Right renal cortex interstitium (tissue), 3 donors: ENCODE data around the gene SMCO4. TPM values are rescaled to one million over a fixed set of nuclear protein-coding genes. Genes with fewer than 3 reads are reported as not detected.

Source experiments
- DNase-seq, 3 donors: peaks; one replicate each; pipeline ENCODE4 v3.0.0-alpha.2; 2013; ENCODE audit warnings: low read depth in 3 of 3, low spot score in 2 of 3
- polyA plus RNA-seq, 3 donors: library from polyadenylated mRNA; unstranded; fragments of 120-200 nt; gene quantifications; one replicate each; pipeline ENCODE4 v1.2.1, GENCODE V29; 2013; ENCODE audit not compliant: insufficient read length in 3 of 3

The SMCO4 gene
- polyA plus RNA-seq, 3 donors: 13.5 to 14.8 (median 14.5) TPM

DNA sequence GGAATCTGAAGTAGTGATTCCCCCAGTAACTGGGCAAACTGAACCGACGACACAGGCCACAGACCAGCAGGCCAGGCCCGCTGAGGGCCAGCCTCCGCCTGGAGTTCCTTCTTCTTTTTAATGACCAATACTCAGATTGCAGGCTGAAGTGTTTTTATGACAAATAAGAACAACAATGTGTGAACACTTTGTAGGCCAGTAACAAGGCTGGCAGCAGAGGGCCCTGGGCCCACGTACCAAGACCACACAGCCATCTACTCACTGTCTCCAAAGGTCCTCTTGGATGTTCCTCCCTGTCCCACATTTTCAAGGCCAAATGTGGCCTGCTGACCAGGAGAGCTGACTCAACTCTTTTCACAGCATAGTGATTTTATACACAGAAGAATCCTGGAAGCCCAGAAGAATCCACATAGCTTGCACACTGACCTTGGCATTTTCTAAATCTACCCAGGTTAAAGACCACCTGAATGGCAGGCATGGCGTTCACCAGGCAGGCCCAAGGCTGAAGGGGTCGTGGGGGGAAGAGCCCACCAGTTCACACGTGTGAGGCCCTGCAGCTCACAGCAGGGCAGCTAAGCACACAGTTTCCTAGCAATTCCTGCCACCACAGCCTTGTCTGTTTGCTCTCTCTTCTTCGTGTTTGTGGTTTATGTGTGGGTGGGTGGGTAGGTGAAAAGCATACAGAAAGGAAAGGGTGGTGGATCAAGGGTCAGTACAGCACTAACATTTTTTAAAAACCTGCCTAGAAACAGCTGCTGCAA lies 13.3 kb downstream of the SMCO4 start:
- no peak for DNase-seq

DNA sequence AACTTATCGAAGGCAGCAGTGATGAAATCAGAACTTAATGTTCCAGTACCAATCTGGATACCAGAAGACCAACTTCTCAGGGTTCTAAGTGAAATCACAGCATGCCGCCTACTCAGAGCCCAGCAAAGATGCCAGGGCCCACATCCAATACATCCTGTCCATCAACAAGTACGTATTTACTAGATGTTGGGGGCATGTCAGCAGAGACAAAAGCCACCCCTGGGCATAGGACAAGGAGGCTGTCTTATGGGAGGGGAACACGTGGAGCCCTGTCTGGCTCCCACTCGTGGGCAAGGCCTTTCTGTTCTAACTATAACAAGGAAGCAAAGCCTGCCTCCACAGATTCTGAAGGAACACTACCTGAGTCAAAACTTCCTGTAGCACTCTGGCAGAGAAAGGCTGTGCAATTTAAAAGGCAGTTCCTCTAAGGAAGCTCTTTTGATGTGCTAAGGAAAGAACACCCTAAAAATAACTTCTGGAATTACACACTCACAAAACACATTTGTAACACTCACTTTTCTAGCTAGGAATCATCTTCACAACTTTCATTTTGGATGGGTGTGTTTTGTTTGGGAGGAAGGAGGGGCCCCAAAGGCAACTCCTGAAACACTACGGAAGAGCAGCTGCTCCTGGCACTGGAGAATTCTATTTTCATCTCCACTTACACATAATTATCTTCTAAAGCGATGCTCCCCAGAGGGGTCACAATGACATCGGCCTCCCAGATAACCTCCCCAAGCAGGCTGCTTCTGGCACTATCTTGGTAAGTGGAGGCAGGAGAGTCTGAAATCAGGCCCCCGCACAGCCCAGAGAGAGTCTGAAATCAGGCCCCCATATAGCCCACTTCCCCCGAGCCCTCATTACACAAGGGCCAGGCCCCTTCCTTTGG lies 14.2 kb downstream of the SMCO4 start:
- no peak for DNase-seq

DNA sequence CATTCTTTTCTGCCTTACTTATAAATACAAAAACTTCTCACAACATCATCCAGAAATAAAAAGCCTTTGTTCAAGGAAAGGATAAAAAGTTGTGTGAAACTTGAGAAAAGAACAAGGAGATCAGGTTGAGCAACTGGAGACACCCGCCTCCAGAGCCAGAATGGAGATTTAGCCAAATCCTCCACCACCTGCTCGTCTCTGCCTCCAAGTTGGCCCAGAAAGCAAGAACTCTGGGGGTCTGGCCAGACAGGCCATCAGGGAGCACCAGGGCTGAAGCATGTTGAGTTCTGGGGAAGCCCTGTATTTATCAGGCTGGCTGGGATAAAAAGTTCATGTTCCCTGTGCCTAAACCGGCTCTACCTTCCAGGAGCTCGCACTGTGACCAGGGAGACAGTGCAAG lies 14.9 kb downstream of the SMCO4 start:
- no peak for DNase-seq

DNA sequence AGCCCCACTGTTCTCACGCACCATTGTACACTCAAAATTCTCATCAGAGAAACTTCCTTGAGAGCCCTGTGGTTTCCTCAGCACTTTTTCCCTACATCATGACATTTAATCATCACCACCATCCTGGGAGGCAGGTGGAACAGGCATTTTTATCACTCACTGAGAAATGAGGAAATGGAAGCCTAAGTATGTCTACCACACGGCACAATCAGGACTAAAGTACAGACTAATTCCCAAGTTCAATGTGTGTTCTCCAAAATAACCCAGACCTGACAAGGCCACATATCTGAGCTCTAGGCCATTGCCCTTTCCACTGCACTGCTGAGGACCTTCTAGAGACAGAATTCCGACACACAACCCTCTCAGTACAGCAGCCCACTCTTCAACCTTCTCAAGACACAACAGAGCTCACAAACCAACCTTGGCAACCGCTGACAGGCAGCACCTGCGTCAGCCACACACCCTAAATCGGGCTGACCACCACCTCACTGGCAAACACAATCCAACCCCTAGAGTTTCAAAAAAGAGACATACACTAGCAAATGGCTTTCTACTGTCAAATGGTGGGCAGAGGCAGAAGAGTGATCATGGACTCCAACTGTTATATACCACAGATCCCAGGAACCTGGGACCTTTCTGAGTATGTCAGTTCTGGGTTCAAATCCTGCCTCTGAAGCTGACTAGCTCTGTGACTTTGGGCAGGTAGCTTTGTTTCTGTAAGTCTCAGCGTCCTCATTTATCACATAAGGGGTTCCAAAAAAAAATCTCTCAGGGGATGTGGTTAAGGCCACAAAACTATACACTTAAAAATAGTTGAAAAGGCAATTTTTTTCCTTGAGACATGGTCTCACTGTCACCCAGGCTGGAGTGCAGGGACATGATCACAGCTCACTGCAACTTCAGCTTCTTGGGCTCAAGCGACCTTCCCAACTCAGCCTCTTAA lies 16.3 kb downstream of the SMCO4 start:
- no peak for DNase-seq

DNA sequence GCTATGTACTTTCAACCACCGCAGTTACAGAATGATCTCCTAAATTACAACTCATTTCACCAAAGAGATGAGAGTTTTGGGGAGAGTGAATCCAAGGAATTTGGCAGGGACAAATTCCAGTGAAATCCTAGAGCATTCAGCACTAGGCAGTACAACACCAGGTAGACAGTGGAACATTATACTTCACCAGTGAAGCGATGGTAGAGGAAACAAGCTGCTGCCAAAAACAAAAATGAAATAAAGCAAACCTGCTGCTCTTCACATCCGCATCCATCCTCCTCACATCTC lies 16.9 kb downstream of the SMCO4 start:
- DNase-seq: no peak

DNA sequence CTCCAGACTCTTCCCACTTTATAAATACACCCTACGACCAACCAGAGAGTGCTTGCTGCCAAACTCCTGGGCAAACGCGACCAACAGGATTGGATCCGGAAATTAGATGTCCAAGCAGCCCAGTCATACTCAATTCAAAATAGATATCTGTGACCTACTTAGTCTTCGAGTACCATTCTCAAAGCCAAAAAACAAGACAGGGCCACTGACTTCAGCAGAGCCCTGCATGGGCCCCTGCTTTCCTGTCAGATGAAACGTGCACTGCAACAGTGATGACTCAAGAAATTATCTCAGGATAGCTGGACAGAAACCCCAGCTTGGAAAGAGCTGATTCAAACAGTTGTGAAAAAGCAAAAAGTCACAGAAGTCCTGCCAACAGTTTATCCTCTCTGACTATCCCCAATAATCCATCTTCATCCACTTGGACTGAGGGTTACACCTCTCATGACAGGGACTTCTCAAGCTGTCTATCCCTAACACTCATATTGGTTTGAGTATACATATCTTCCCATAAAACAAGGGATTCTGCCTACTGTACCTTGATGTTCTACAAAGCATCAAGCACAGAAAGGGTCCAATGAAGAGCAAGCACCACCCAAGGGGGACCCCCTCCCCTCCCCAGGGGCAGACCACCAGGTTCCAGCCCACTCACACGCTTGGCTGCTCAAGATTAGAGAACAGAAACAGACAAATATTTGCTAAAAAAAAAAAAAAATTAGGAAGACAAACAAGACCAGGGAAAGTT lies 17.4 kb downstream of the SMCO4 start:
- DNase-seq: no peak

DNA sequence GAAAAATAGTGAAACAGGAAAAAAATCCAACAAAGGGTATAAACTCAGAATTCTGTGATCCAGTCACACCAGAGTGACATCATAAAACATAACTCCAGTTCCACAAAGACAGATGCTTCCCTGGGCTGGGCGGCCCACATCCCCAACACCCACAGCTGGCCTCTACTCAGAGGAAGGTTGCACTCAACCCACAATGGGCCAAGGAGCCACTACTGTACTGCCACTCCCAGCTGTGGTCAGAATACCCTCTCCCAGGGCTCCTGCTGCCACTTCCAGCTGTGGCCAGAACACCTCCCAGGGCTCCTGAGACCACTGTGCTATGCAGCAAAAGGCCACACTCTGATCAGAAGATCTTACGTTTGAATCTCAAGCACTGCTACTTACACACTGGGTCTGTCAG lies 18.3 kb downstream of the SMCO4 start:
- DNase-seq: no peak

DNA sequence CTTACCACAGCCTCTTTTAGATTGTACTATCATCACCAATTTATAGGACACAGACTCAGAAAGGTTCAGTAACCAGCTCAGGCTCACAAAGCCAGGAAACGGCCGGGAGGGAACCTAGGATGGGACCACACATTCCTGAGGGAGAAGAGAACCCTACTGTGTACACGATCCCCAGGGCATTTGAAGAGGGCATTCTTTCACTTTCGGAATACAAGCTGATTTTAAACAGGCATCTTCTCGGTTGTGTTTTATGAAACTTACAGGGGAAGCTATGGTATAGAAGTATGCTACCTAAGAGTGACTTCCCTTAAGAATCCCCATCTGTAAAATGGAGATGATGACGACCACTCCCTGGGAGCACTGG lies 19.0 kb downstream of the SMCO4 start:
- no peak for DNase-seq

DNA sequence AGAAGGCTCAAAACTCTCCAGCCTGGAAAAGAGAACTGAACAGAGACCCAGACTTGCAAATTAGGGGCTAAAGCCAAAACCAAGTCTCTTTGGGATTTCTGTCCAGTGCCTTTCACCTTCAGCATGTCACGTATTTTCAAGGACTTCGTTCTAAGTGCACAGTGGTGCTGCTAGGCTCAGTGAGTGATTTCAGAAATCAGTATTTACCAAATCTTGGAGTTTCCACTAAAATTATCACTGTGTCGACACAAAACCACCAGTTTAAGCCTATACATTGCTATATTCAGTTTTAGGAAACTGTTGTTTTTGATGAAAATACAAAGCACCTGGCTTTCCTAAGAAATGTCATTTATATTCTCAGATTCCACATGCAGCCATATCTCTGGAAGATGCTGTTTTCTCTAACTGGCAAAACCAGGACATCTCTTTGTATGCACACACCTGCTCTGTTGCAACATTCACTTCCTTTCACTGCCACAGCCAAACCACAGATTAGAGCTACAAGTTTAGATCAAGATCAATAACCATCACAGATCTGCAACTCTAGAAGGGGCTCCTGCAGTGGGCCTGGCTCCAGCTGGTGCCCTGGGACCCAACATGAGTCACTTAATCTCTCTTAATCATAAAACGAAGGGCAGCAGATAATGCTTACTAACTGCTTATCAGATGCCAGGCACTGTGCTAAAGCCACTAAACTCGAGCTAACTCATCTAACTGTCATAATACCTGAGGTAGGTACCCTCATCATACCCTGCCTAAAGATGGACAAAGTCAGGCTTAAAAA lies 22.3 kb downstream of the SMCO4 start:
- no peak for DNase-seq

DNA sequence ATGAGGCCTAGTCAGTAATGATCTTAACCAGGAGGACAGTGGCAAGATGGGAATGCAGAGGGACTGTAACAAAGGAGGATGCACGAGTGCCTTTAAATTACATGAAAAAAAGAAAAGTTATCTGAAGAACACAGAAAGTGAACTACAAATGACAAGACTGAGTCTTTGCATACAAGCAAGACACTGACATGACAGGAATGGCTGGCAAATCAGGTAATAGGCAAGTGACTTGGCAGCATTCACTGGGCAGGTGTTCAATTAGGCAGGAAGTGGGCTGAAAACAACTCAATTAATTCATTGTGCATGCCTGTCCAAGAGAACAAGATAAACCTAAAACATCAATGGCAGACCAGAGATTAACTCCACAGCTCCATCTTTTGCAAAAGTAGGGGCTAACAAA lies 24.0 kb downstream of the SMCO4 start:
- no peak for DNase-seq

DNA sequence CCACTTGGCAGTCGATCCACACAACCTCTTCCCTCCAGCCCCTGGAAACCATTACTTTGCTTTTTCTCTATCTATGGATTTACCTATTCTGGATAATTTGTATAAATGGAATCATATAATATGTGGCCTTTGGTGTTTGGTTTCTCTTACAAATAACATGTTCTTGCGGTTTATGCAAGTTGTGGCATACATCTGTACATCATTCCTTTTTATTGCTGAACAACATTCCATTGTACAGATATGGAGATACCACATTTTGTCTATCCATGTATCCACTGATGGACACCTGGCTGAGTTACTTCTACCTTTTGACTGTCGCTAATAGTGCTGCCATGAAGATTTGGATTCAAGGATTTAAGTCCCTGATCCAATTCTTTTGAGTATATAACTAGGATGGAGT lies 25.1 kb downstream of the SMCO4 start:
- DNase-seq: no peak

DNA sequence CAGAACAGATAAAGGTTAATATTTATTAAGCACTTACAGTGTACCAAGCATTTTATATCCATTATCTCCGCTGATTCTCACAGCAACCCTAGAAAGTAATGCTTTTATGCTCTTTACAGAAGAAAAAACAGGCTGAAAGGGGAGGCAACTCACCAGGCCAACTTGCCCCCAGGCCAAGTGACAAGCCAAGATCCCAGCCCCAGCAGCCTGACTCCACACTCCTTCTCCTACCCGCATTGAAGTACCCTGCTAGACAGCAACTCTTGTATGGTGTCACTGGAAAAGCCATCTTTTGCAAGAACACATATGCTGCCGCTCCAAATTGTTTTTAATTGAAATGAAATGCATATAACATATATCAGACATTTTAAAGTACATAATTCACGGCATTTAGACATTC lies 25.6 kb downstream of the SMCO4 start:
- DNase-seq: no peak

DNA sequence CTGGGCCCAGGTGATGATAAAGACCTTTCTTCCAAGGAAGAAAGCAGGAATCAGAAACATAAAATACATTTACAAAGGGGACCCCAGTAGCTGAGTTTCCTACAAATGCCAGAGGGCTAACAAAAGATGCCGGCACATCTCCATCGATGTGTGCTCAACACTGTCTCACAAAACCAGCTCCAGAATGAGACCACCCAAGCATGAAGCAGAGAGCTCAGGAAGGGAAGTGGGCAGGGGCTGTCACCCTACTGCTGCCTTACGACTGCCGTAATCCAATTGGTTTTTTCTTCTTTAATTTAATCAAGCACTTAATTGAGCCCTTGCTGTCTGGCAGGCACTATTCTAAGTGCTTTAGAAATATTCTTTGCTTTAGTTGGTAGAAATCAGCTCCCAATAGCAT lies 26.1 kb downstream of the SMCO4 start:
- no peak for DNase-seq

DNA sequence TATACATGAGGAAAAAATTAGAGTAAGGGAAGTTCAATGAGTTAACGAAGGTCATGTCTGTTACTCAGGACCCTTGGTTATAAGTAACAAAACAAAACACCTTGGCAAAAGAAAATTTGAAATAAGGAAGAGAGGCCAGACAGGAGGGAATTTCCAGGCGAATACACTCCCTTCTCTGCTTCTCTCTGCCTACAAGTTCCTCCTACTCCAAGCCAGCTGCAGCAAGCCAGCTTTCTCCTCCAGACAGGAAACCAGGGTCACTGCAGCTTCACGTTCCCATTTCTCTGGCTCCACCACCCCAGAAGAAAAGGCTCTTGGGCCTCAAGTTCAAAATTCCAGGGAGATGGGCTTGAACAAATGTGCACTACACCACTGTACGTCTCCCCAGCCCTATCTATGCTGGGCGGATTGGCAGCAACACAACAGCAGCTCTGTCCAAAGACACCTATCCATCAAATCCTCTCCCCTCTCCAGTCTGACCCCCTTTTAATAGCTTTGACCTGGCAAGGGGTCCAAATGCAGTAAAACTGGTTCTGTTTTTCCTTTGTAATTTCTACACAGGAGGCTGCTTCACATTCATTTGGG lies 27.7 kb downstream of the SMCO4 start:
- no peak for DNase-seq

DNA sequence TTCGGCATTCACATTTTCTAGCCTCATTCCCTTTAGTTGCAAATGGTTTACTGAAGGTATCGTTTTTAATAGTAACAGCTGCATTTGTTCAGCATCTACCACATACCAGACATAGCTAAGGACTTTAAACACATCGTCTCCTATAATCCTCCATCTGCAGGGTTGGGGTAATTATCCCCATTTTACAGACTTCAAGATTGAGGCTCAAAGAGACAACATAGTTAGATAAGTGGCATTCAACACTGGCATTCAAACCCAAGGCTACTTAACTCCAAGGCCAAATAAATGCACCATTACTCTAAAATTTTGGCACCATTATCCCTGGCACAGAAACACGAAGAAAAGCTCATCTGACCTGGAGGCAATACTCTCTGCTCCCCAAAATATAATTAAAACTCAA lies 28.5 kb downstream of the SMCO4 start:
- no peak for DNase-seq

DNA sequence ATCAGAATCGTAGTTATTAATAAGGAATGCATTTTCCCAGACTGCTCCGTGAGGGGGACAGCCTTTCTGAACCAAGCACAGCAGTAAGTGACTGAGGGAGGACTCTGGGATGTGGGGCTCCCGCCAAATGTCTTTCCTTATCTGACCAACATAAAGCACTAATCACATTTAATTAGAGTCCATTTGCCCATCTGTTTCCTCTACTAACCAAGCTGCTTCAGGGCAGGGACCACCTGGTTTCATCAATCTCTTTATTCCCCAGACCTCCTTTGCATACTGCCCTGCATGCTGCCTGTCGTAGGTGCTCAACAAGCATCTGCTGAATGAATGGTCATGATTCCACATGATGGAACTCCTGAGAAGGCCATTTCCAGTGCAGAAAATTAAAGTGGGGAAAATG lies 29.4 kb downstream of the SMCO4 start:
- no peak for DNase-seq

DNA sequence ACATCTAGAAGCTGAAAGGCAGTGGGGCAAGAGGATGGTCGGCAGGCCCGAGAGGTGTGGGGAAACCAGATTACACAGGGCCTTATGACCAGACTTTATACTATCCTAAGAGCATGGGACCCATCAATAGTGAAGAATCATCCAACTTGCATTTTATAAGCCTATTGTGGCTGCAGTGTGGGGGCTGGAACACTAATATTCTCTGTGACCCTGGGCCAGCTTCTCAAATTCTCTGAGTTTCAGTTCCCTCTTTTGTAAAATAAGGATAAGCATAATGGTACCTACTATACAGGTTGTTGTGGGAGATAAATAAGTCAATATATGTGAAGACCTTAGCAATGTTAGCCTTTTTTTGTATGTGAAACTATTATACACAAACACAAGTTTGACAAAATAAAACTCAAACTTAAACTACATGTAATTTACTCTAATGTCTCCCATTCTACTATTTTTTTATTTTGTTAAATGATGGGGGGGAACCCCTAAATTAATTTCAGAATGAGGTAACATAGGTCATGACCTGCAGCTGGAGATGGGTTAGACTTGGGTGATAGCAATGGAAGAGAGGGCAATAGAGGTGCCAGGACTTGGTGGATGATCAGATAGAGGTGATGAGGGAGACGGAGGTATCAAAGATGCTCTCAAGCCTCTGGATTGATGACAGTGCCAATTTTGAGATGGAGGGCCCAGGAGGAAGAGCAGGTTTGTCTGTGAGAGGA lies 30.1 kb downstream of the SMCO4 start:
- no peak for DNase-seq

DNA sequence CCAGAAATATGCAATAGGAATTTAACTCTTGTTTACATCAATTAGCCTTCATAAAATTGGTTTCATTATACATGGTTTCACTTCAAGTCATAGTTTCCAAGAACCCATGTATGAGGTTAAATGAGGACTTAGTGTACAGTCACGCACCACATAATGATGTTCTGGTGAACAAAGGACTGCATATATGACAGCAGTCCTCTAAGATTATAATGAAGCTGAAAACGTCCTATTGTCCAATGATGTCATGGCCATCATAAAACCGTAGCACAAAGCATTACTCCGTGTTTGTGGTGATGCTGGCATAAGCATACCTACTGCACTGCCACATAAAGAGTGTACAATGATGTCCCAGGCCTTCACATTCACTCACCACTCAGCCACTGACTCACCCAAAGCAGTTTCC lies 31.1 kb downstream of the SMCO4 start:
- DNase-seq: no peak
